H9 (cell line): ENCODE data around the gene CENPQ. TPM values are rescaled to one million over a fixed set of nuclear protein-coding genes. Genes with fewer than 3 reads are reported as not detected.

ENCODE experiments used
- DNase-seq: peaks from one replicate; pipeline ENCODE4 v3.0.0-alpha.2; 2017
- H2AFZ ChIP-seq: one replicate; pipeline ENCODE4 v1.6.1; 2013; ENCODE audit warnings: mild to moderate bottlenecking, low read length, control low read depth, moderate library complexity
- H2AK5ac ChIP-seq: 2 replicates; pipeline ENCODE4 v1.6.1; 2013; ENCODE audit warnings: low read length, control low read depth, mixed read lengths; ENCODE audit not compliant: insufficient read length
- H2BK120ac ChIP-seq: one replicate; pipeline ENCODE4 v1.6.1; 2013; ENCODE audit warnings: low read depth, mild to moderate bottlenecking, low read length, control low read depth, inconsistent platforms; ENCODE audit not compliant: poor library complexity, severe bottlenecking
- H2BK12ac ChIP-seq: 2 replicates; pipeline ENCODE4 v1.6.1; 2013; ENCODE audit warnings: low read length, control low read depth, mixed read lengths, low read depth; ENCODE audit not compliant: insufficient read length
- H2BK15ac ChIP-seq: 2 replicates; pipeline ENCODE4 v1.6.1; 2013; ENCODE audit warnings: low read depth, low read length, control low read depth
- H2BK20ac ChIP-seq: one replicate; pipeline ENCODE4 v1.6.1; 2013; ENCODE audit warnings: low read depth, mild to moderate bottlenecking, low read length, control low read depth, inconsistent platforms; ENCODE audit not compliant: poor library complexity, severe bottlenecking
- H2BK5ac ChIP-seq: 2 replicates; pipeline ENCODE4 v1.6.1; 2013; ENCODE audit warnings: low read length, control low read depth, mixed read lengths; ENCODE audit not compliant: insufficient read length
- H3K14ac ChIP-seq: 2 replicates; pipeline ENCODE4 v1.6.1; 2013; ENCODE audit warnings: low read length, control low read depth; ENCODE audit not compliant: insufficient read depth
- H3K18ac ChIP-seq: 2 replicates; pipeline ENCODE4 v1.6.1; 2013; ENCODE audit warnings: low read depth, mild to moderate bottlenecking, mixed read lengths, low read length, control low read depth; ENCODE audit not compliant: insufficient read length
- H3K23ac ChIP-seq: 2 replicates; pipeline ENCODE4 v1.6.1; 2013; ENCODE audit warnings: low read length, control low read depth, mixed read lengths, low read depth; ENCODE audit not compliant: insufficient read length
- H3K23me2 ChIP-seq: 2 replicates; pipeline ENCODE4 v1.6.1; 2013; ENCODE audit warnings: low read depth, mild to moderate bottlenecking, mixed read lengths, low read length, control low read depth; ENCODE audit not compliant: insufficient read length, poor library complexity, severe bottlenecking
- H3K27ac ChIP-seq: 2 replicates; pipeline ENCODE4 v1.5.1; 2013; ENCODE audit warnings: low read length, control low read depth, mixed read lengths, low read depth; ENCODE audit not compliant: insufficient read length
- H3K27me3 ChIP-seq: 2 replicates; pipeline ENCODE4 v1.6.1; 2013; ENCODE audit warnings: low read length, control low read depth, inconsistent platforms; ENCODE audit not compliant: insufficient read depth
- H3K4ac ChIP-seq: 2 replicates; pipeline ENCODE4 v1.6.1; 2013; ENCODE audit warnings: low read depth, mild to moderate bottlenecking, control low read depth, inconsistent platforms, low read length, moderate library complexity
- H3K4me1 ChIP-seq: 2 replicates; pipeline ENCODE4 v1.6.1; 2013; ENCODE audit warnings: low read length, control low read depth, inconsistent platforms; ENCODE audit not compliant: insufficient read depth
- H3K4me2 ChIP-seq: 2 replicates; pipeline ENCODE4 v1.6.1; 2013; ENCODE audit warnings: low read length, control low read depth, mixed read lengths; ENCODE audit not compliant: insufficient read length, insufficient read depth
- H3K56ac ChIP-seq: 2 replicates; pipeline ENCODE4 v1.6.1; 2013; ENCODE audit warnings: low read depth, mild to moderate bottlenecking, mixed read lengths, low read length, control low read depth; ENCODE audit not compliant: insufficient read length
- H3K79me1 ChIP-seq: 2 replicates; pipeline ENCODE4 v1.6.1; 2013; ENCODE audit warnings: low read depth, mild to moderate bottlenecking, moderate library complexity, low read length, control low read depth, inconsistent platforms; ENCODE audit not compliant: insufficient read depth, poor library complexity, severe bottlenecking
- H3K79me2 ChIP-seq: 2 replicates; pipeline ENCODE4 v1.6.1; 2013; ENCODE audit warnings: low read length, control low read depth, inconsistent platforms; ENCODE audit not compliant: insufficient read depth
- H3K9ac ChIP-seq: 2 replicates; pipeline ENCODE4 v1.6.1; 2013; ENCODE audit warnings: low read length, control low read depth, mixed read lengths; ENCODE audit not compliant: insufficient read length; ENCODE audit errors: extremely low read depth
- H3K9me3 ChIP-seq: one replicate; pipeline ENCODE4 v1.6.1; 2013; ENCODE audit warnings: low read depth, low read length, inconsistent platforms; ENCODE audit not compliant: control insufficient read depth
- H3T11ph ChIP-seq: one replicate; pipeline ENCODE4 v1.6.1; 2013; ENCODE audit warnings: mild to moderate bottlenecking, low read length, control low read depth, inconsistent platforms
- H4K20me1 ChIP-seq: one replicate; pipeline ENCODE4 v1.6.1; 2013; ENCODE audit not compliant: control insufficient read depth, insufficient read length, insufficient read depth
- H4K5ac ChIP-seq: 2 replicates; pipeline ENCODE4 v1.6.1; 2013; ENCODE audit warnings: low read depth, mild to moderate bottlenecking, mixed read lengths, low read length, control low read depth; ENCODE audit not compliant: insufficient read length
- H4K8ac ChIP-seq: replicated peaks from 2 replicates; pipeline ENCODE4 v1.6.1; 2013; ENCODE audit warnings: low read length, control low read depth, mixed read lengths, low read depth; ENCODE audit not compliant: insufficient read length
- H4K91ac ChIP-seq: 2 replicates; pipeline ENCODE4 v1.6.1; 2013; ENCODE audit warnings: low read depth, mild to moderate bottlenecking, moderate library complexity, mixed read lengths, low read length, control low read depth; ENCODE audit not compliant: insufficient read length
- H3K27ac Mint-ChIP-seq, 3 experiments: 2 replicates in 2 of 3; 3 replicates in 1 of 3; pipeline ENCODE4 v1.8.0; 2020 to 2021; ENCODE audit warnings: mixed read lengths in 3 of 3, mild to moderate bottlenecking in 1 of 3, moderate library complexity in 1 of 3
- H3K27me3 Mint-ChIP-seq: 2 replicates; pipeline ENCODE4 v1.8.0; 2021; ENCODE audit warnings: low read depth, mild to moderate bottlenecking, moderate library complexity, mixed read lengths
- H3K36me3 Mint-ChIP-seq, 3 experiments: 2 replicates in 2 of 3; 3 replicates in 1 of 3; pipeline ENCODE4 v1.8.0; 2020 to 2021; ENCODE audit warnings: low read depth in 3 of 3, mixed read lengths in 3 of 3; ENCODE audit not compliant: insufficient read depth in 1 of 3
- H3K4me1 Mint-ChIP-seq, 2 experiments: 2 replicates each; pipeline ENCODE4 v1.8.0; 2020; ENCODE audit warnings: mixed read lengths in 2 of 2
- H3K4me3 Mint-ChIP-seq, 2 experiments: 2 replicates in 1 of 2; 3 replicates in 1 of 2; pipeline ENCODE4 v1.8.0; 2020 to 2021; ENCODE audit warnings: mild to moderate bottlenecking in 2 of 2, mixed read lengths in 2 of 2, moderate library complexity in 1 of 2
- H3K9me3 Mint-ChIP-seq, 2 experiments: 2 replicates in 1 of 2; 3 replicates in 1 of 2; pipeline ENCODE4 v1.8.0; 2020; ENCODE audit warnings: mild to moderate bottlenecking in 2 of 2, mixed read lengths in 2 of 2, moderate library complexity in 1 of 2
- WGBS: extraction: QIAGEN DNeasy Blood & Tissue Kit; methylation state at CpG from one replicate; pipeline ENCODE4 v1.1.7; 2013; ENCODE audit warnings: missing lambda C conversion rate, low lambda C conversion rate, mixed read lengths; ENCODE audit not compliant: insufficient read length; ENCODE audit errors: extremely low coverage; 5-methylcytosine and 5-hydroxymethylcytosine counted together
- total RNA-seq: library from RNA; stranded (reverse); gene quantifications from 2 replicates; pipeline ENCODE4 v1.2.1, GENCODE V29; 2021
- TF ChIP-seq, protein P1 (sequence below): fragments of 200-600 bp; sonication (generic); conservative IDR thresholded peaks from 3 replicates; pipeline ENCODE4 v1.8.0; 2021; ENCODE audit warnings: antibody characterized with exemption, mild to moderate bottlenecking

CENPQ gene
- total RNA-seq, 1 experiment from 2014 or later, result 15.5 TPM

DNA sequence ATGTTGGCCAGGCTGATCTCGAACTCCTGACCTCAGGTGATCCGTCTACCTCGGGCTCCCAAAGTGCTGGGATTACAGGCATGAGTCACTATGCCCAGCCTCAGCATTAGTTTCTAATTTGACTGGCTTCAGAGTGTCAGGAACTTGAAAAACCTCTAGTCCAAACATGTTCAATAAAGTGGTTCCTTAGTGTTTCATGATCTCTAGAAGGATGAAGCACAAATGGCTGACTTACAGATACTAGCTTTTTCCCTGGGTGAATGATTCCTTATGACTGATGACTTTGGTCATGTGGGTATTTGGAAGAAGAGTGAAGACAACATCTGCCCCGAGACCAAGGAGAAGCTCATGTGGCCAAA lies 53.0 kb downstream of the CENPQ start:
- no peak overlapping the region for H3K4ac ChIP-seq
- H3K9ac ChIP-seq, result no peak overlapping the region
- no peak overlapping the region for H3K18ac ChIP-seq
- no peak overlapping the region for H3K4me2 ChIP-seq
- no peaks in the 10 kb centered on the region for H3K79me2 ChIP-seq
- H2BK5ac ChIP-seq, result no peak overlapping the region
- no peak overlapping the region for H3K23ac ChIP-seq
- H4K8ac ChIP-seq, result no peak overlapping the region
- H3K27me3 Mint-ChIP-seq, result no peaks in the 10 kb centered on the region
- H2BK15ac ChIP-seq, result no peak overlapping the region
- TF ChIP-seq, protein P1, sequence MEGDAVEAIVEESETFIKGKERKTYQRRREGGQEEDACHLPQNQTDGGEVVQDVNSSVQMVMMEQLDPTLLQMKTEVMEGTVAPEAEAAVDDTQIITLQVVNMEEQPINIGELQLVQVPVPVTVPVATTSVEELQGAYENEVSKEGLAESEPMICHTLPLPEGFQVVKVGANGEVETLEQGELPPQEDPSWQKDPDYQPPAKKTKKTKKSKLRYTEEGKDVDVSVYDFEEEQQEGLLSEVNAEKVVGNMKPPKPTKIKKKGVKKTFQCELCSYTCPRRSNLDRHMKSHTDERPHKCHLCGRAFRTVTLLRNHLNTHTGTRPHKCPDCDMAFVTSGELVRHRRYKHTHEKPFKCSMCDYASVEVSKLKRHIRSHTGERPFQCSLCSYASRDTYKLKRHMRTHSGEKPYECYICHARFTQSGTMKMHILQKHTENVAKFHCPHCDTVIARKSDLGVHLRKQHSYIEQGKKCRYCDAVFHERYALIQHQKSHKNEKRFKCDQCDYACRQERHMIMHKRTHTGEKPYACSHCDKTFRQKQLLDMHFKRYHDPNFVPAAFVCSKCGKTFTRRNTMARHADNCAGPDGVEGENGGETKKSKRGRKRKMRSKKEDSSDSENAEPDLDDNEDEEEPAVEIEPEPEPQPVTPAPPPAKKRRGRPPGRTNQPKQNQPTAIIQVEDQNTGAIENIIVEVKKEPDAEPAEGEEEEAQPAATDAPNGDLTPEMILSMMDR, result no peak
- no peak overlapping the region for H3K27ac ChIP-seq
- H3K27me3 ChIP-seq, result no peaks in the 10 kb centered on the region
- no peaks in the 10 kb centered on the region for H4K20me1 ChIP-seq
- no peak overlapping the region for H2AFZ ChIP-seq
- no peaks in the 10 kb centered on the region for H3K9me3 ChIP-seq
- no peak overlapping the region for H2AK5ac ChIP-seq
- no peak overlapping the region for H3K4me3 Mint-ChIP-seq
- peaks cover 9 to 13% of the 10 kb centered on the region in 2 experiments for H3K4me1 Mint-ChIP-seq
- H3K14ac ChIP-seq, result no peak overlapping the region
- H2BK120ac ChIP-seq, result no peak overlapping the region
- H3K9me3 Mint-ChIP-seq, result no peaks in the 10 kb centered on the region
- no peaks in the 10 kb centered on the region; a peak in 1 of 7 replicates for H3K36me3 Mint-ChIP-seq
- no peak for DNase-seq
- no CpG with 5 or more reads among the region's 4 CpGs for WGBS
- no peaks in the 10 kb centered on the region for H3K23me2 ChIP-seq
- H2BK12ac ChIP-seq, result no peak overlapping the region
- no peaks in the 10 kb centered on the region for H3K4me1 ChIP-seq
- H3K56ac ChIP-seq, result no peak overlapping the region
- H3K27ac Mint-ChIP-seq, result no peak overlapping the region
- H4K91ac ChIP-seq, result no peak overlapping the region
- no peak overlapping the region for H4K5ac ChIP-seq
- no peaks in the 10 kb centered on the region for H3K79me1 ChIP-seq
- H3T11ph ChIP-seq, result no peak overlapping the region
- no peak overlapping the region for H2BK20ac ChIP-seq
